ENCODE results near the gene AGER. TPM values are rescaled to one million over a fixed set of nuclear protein-coding genes. Genes with fewer than 3 reads are reported as not detected.

Gene AGER
- polyA plus RNA-seq, 1 of the 3 experiments (the other 2 are of a cell fraction): 3.5 TPM

DNA sequence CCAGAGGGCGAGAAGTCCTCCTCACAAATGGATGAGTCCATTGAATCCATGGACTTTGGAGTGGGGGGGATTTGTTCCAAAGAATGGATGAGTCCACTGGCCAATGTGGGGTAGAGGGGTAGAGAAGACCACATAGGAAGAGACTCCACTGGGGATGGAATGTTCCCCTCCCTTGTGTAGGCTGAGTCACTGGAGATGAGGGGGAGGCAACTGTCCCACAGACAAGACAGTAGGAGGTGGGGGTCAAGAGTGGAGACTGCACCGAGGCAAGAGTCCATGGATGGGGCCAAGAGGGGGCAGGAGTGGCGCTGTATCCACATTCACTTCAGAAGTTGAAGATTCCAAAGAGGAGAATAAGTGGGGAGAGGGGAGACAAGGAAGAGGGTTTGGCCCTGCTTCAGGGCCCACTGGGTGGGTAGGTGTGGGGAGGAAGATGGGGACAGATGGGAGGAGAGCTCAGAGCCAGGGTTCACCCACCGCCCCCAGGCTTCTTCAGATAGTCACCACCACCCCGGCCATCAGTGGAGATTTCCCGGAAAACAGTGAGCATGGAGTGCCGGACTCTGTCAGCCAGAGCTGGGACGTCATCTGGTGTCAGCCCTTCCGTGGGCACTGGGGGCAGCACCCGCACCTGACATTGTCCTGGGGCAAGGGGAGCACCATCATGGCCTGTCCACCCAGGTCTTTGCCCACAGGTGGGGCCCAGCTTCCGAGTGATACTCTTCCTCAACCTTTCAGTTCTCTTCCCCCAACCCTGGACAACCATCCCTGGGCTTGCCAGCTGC, 15.1 kb downstream of the AGER start:
- POLR2A ChIA-PET: interaction anchor here (1.0 kb wide), 1 partner anchor 58 kb away, joined by 3 read pairs; no protein-coding TSS in a partner anchor
- no peak for DNase-seq
- CTCF ChIA-PET: interaction anchor here (1.2 to 1.3 kb wide), 2 partner anchors 22 to 39 kb away, joined by 3 to 5 read pairs; partner anchors contain the start of gene PBX2

DNA sequence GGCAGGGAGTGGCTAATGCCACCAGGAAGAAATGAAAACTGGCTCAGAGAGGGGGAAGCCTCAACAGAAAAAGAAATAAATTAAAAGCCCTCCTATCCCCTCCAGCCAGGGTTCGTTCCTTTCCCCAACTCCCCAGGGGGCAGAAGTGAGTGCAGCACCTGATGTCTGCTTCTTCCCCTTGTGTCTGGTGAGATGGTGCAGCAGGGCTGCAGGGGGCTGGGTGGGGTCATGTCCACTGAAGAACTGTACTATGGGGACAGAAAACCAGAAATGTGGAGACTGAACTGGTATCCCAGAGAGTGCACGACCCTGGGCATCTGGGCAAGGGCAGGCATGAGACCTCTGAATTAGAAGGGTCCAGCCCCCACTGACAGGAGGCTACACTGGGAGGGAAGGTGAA, 15.7 kb downstream of the AGER start:
- TF ChIP-seq NRF1 (IDR thresholded peaks at IDR 0.05; ENCODE audit: low read depth, low read length) (no peak), FOXJ3 (CRISPR knock-in tag; IDR thresholded peaks at IDR 0.05) (no peak), CHD2 (IDR thresholded peaks at IDR 0.05; ENCODE audit: low read length, partially characterized antibody) (no peak), TEAD4 (IDR thresholded peaks at IDR 0.05; ENCODE audit: borderline replicate concordance, insufficient read depth) (no peak), RFX5 (IDR thresholded peaks at IDR 0.05; ENCODE audit: low read length) (no peak), GATA2 (CRISPR knock-in tag; IDR thresholded peaks at IDR 0.05) (no peak), RCOR1 (IDR thresholded peaks at IDR 0.05; ENCODE audit: low read length) (no peak), MEF2A (IDR thresholded peaks at IDR 0.05; ENCODE audit: borderline replicate concordance, low read depth) (no peak), EZH2phosphoT487 (IDR thresholded peaks at IDR 0.05; ENCODE audit: borderline replicate concordance, low read depth) (no peak), GABPA (IDR thresholded peaks at IDR 0.05; ENCODE audit: low read depth) (no peak), SMC3 (IDR thresholded peaks at IDR 0.05; ENCODE audit: low read depth, low read length) (no peak), NFIC (IDR thresholded peaks at IDR 0.05; ENCODE audit: borderline replicate concordance) (no peak), SIN3A (IDR thresholded peaks at IDR 0.05; ENCODE audit: borderline replicate concordance, low read depth, low read length) (no peak)
- TF ChIP-seq, protein P1, sequence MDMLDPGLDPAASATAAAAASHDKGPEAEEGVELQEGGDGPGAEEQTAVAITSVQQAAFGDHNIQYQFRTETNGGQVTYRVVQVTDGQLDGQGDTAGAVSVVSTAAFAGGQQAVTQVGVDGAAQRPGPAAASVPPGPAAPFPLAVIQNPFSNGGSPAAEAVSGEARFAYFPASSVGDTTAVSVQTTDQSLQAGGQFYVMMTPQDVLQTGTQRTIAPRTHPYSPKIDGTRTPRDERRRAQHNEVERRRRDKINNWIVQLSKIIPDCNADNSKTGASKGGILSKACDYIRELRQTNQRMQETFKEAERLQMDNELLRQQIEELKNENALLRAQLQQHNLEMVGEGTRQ (IDR thresholded peaks at IDR 0.05; ENCODE audit: borderline replicate concordance, low read depth, low read length): no peak
- TF ChIP-seq, protein P2, sequence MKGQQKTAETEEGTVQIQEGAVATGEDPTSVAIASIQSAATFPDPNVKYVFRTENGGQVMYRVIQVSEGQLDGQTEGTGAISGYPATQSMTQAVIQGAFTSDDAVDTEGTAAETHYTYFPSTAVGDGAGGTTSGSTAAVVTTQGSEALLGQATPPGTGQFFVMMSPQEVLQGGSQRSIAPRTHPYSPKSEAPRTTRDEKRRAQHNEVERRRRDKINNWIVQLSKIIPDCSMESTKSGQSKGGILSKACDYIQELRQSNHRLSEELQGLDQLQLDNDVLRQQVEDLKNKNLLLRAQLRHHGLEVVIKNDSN (IDR thresholded peaks at IDR 0.05; ENCODE audit: borderline replicate concordance, low read depth): no peak
- Histone ChIP-seq H3K9me2 (no peaks in the 10 kb centered on the region), H3K9me3 (no peaks in the 10 kb centered on the region), H3K27me3 (ENCODE audit: insufficient read depth) (no peaks in the 10 kb centered on the region), H3K4me2 (no peak overlapping the region), H3K36me3 (replicated peaks in 1 of 2; ENCODE audit: control insufficient read depth in 1 of 2, insufficient read depth in 2 of 2, low read length in 1 of 2) (peaks cover 5 to 36% of the 10 kb centered on the region in 2 experiments), H3K79me2 (ENCODE audit: insufficient read depth) (peaks cover 17% of the 10 kb centered on the region), H3F3A (replicated peaks; ENCODE audit: insufficient read depth) (peaks cover 2% of the 10 kb centered on the region), H4K20me1 (ENCODE audit: insufficient read depth) (no peaks in the 10 kb centered on the region), H3K4me3 (ENCODE audit: low read depth in 2 of 2, low read length in 1 of 2) (no peak overlapping the region), H3K9ac (no peak overlapping the region), H2AFZ (ENCODE audit: low read depth) (no peak overlapping the region), H3K27ac (ENCODE audit: low read depth in 2 of 2, low read length in 1 of 2) (no peak overlapping the region), H3K4me1 (ENCODE audit: control insufficient read depth in 1 of 2, insufficient read depth in 2 of 2, low read depth in 1 of 2, low read length in 1 of 2) (peaks cover 0 to 6% of the 10 kb centered on the region in 2 experiments; a peak in 1 of 4 replicates)
- no peak for DNase-seq
- WGBS (ENCODE audit: low lambda C conversion rate): 100% methylated on average over 1 of the region's 2 CpGs
- POLR2A ChIA-PET: no interaction called here
- CTCF ChIA-PET: no interaction called here

More for the DNA sequence above, 15.1 kb downstream of the AGER start:
- Histone ChIP-seq H3K36me3 (replicated peaks in 1 of 2; ENCODE audit: control insufficient read depth in 1 of 2, insufficient read depth in 2 of 2, low read length in 1 of 2) (peaks cover 5 to 36% of the 10 kb centered on the region in 2 experiments), H3F3A (replicated peaks; ENCODE audit: insufficient read depth) (peaks cover 8% of the 10 kb centered on the region), H3K4me1 (ENCODE audit: control insufficient read depth in 1 of 2, insufficient read depth in 2 of 2, low read depth in 1 of 2, low read length in 1 of 2) (peaks cover 0 to 6% of the 10 kb centered on the region in 2 experiments; a peak in 1 of 4 replicates), H3K4me3 (ENCODE audit: low read depth in 2 of 2, low read length in 1 of 2) (no peak overlapping the region), H3K27me3 (ENCODE audit: insufficient read depth) (no peaks in the 10 kb centered on the region), H4K20me1 (ENCODE audit: insufficient read depth) (no peaks in the 10 kb centered on the region), H2AFZ (ENCODE audit: low read depth) (no peak overlapping the region), H3K4me2 (no peak overlapping the region), H3K9me2 (no peaks in the 10 kb centered on the region), H3K9me3 (no peaks in the 10 kb centered on the region), H3K9ac (no peak overlapping the region), H3K79me2 (ENCODE audit: insufficient read depth) (peaks cover 24% of the 10 kb centered on the region), H3K27ac (ENCODE audit: low read depth in 2 of 2, low read length in 1 of 2) (no peak overlapping the region)
- WGBS (ENCODE audit: low lambda C conversion rate): 93% methylated on average over 7 of the region's 11 CpGs
- TF ChIP-seq CHD2 (IDR thresholded peaks at IDR 0.05; ENCODE audit: low read length, partially characterized antibody) (no peak), RCOR1 (IDR thresholded peaks at IDR 0.05; ENCODE audit: low read length) (no peak), GABPA (IDR thresholded peaks at IDR 0.05; ENCODE audit: low read depth) (no peak), POLR2AphosphoS5 (IDR thresholded peaks at IDR 0.05; ENCODE audit: low read depth, low read length) (0 out of 2 replicates have a peak, but pooled peaks have one; percentile 13), MXI1 (IDR thresholded peaks at IDR 0.05; ENCODE audit: low read depth, low read length) (no peak)
- TF ChIP-seq, protein P3, sequence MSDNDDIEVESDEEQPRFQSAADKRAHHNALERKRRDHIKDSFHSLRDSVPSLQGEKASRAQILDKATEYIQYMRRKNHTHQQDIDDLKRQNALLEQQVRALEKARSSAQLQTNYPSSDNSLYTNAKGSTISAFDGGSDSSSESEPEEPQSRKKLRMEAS (IDR thresholded peaks at IDR 0.05; ENCODE audit: low read depth): no peak
